GM19193 (cell line): ENCODE results near the gene PLD4.

Source experiments
- POLR2A ChIP-seq: IDR thresholded peaks from 4 replicates; pipeline ENCODE4 v1.6.1; 2011; ENCODE audit not compliant: insufficient read depth, insufficient read length; ENCODE audit errors: extremely low read depth

The PLD4 gene

GRCh38 chr14:104940526-104941150 lies 16.0 kb downstream of the PLD4 start:
- no peak for TF ChIP-seq POLR2A

GRCh38 chr14:104941508-104942365 lies 17.1 kb downstream of the PLD4 start:
- no peak for TF ChIP-seq POLR2A

- no peak for TF ChIP-seq POLR2A
Measured at GRCh38 chr14:104942586-104942985, 17.9 kb downstream of the PLD4 start.

- TF ChIP-seq POLR2A: no peak
Measured at GRCh38 chr14:104948736-104949031, 24.0 kb downstream of the PLD4 start.

- no peak for TF ChIP-seq POLR2A
Measured at GRCh38 chr14:104950021-104950420, 25.3 kb downstream of the PLD4 start.

- TF ChIP-seq POLR2A: no peak
Measured at GRCh38 chr14:104953097-104953496, 28.4 kb downstream of the PLD4 start.

GRCh38 chr14:104953896-104954656 lies 29.4 kb downstream of the PLD4 start:
- TF ChIP-seq POLR2A: no peak

- TF ChIP-seq POLR2A: no peak
Measured at GRCh38 chr14:104954746-104955395, 30.2 kb downstream of the PLD4 start.

GRCh38 chr14:104955396-104955770 lies 30.7 kb downstream of the PLD4 start:
- TF ChIP-seq POLR2A: no peak

GRCh38 chr14:104956290-104956890 lies 31.7 kb downstream of the PLD4 start:
- no peak for TF ChIP-seq POLR2A

GRCh38 chr14:104957146-104958113 lies 32.8 kb downstream of the PLD4 start:
- no peak for TF ChIP-seq POLR2A

- no peak for TF ChIP-seq POLR2A
Measured at GRCh38 chr14:104964546-104964945, 39.9 kb downstream of the PLD4 start.

- TF ChIP-seq POLR2A: no peak
Measured at GRCh38 chr14:104965561-104966231, 41.0 kb downstream of the PLD4 start.

GRCh38 chr14:104966261-104966865 lies 41.7 kb downstream of the PLD4 start:
- TF ChIP-seq POLR2A: no peak
